ENCODE results near the gene JAKMIP1. TPM values are rescaled to one million over a fixed set of nuclear protein-coding genes. Genes with fewer than 3 reads are reported as not detected.
A peak's percentile ranks its signal among the peaks of the same experiment; 100 is the strongest.

The JAKMIP1 gene
- total RNA-seq, 1 experiment from 2014 or later, result 0.28 TPM

GRCh38 chr4:6180841-6181631 is 19.3 kb downstream of the JAKMIP1 start:
- DNase-seq (ENCODE audit: low spot score), result no peak

GRCh38 chr4:6179362-6179761 is 21.0 kb downstream of the JAKMIP1 start:
- no peak for DNase-seq (ENCODE audit: low spot score)

- no peak for DNase-seq (ENCODE audit: low spot score)
These were observed 21.6 kb downstream of the JAKMIP1 start for GRCh38 chr4:6178757-6179156.

GRCh38 chr4:6177587-6178197 is 22.7 kb downstream of the JAKMIP1 start:
- DNase-seq (ENCODE audit: low spot score), result peak; percentile 38

- peak; percentile 17 for DNase-seq (ENCODE audit: low spot score)
These were observed 24.9 kb downstream of the JAKMIP1 start for GRCh38 chr4:6175426-6175825.

- no peak for DNase-seq (ENCODE audit: low spot score)
These were observed 27.5 kb downstream of the JAKMIP1 start for GRCh38 chr4:6172927-6173200.

- no peak for DNase-seq (ENCODE audit: low spot score)
These were observed 28.0 kb downstream of the JAKMIP1 start for GRCh38 chr4:6172093-6172926.

GRCh38 chr4:6169239-6169638 is 31.1 kb downstream of the JAKMIP1 start:
- no peak for DNase-seq (ENCODE audit: low spot score)

GRCh38 chr4:6165766-6166165 is 34.6 kb downstream of the JAKMIP1 start:
- DNase-seq (ENCODE audit: low spot score), result no peak

GRCh38 chr4:6162885-6163284 is 37.5 kb downstream of the JAKMIP1 start:
- DNase-seq (ENCODE audit: low spot score), result no peak

GRCh38 chr4:6161921-6162464 is 38.4 kb downstream of the JAKMIP1 start:
- DNase-seq (ENCODE audit: low spot score), result no peak

- DNase-seq (ENCODE audit: low spot score), result no peak
These were observed 39.8 kb downstream of the JAKMIP1 start for GRCh38 chr4:6160536-6160935.

GRCh38 chr4:6157926-6158325 is 42.4 kb downstream of the JAKMIP1 start:
- DNase-seq (ENCODE audit: low spot score), result no peak

- no peak for DNase-seq (ENCODE audit: low spot score)
These were observed 44.2 kb downstream of the JAKMIP1 start for GRCh38 chr4:6155996-6156750.

- no peak for DNase-seq (ENCODE audit: low spot score)
These were observed 45.5 kb downstream of the JAKMIP1 start for GRCh38 chr4:6154875-6155274.

- DNase-seq (ENCODE audit: low spot score), result no peak
These were observed 46.5 kb downstream of the JAKMIP1 start for GRCh38 chr4:6153874-6154273.

- DNase-seq (ENCODE audit: low spot score), result no peak
These were observed 47.3 kb downstream of the JAKMIP1 start for GRCh38 chr4:6152869-6153705.

- no peak for DNase-seq (ENCODE audit: low spot score)
These were observed 50.2 kb downstream of the JAKMIP1 start for GRCh38 chr4:6150046-6150735.

GRCh38 chr4:6148506-6149205 is 51.7 kb downstream of the JAKMIP1 start:
- DNase-seq (ENCODE audit: low spot score), result no peak

- DNase-seq (ENCODE audit: low spot score), result no peak
These were observed 52.9 kb downstream of the JAKMIP1 start for GRCh38 chr4:6147441-6147840.

Data from A172 (cell line).